ENCODE results near the gene ZNF678.
A peak's percentile ranks its signal among the peaks of the same experiment; 100 is the strongest.

Gene ZNF678

GRCh38 chr1:227563324-227564201, at the start of gene ZNF678:
ZNF678 (plus strand) TSS chr1:227563556; CDS start chr1:227650992, 87,436 bp downstream.
- DNase-seq (ENCODE audit: low read depth in 2 of 2) = peak; percentile 75 to 79

- DNase-seq (ENCODE audit: low read depth in 2 of 2) = no peak
These were observed 44.5 kb upstream of the ZNF678 start for GRCh38 chr1:227518876-227519275.

DNA sequence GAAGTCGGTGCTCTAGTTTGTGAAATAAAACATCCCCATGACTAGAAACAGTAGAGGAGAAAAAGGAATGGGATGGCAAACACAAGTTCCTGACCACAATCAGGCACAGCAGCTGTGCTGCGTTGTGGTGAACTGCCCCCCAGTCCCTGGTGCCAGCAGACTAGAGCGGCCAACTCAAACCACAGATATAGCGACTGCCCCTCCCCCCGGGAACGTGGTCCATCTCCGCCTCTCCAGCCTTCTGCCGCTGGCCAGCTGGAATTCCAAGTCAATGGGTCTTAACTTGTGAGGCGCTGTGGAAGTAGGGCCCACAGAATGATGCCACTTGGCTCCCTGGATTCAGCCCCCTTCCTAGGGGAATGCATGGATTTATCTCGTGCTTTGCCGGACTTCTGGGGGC, 41.6 kb upstream of the ZNF678 start:
- DNase-seq (ENCODE audit: low read depth in 2 of 2) = no peak

GRCh38 chr1:227526524-227526923, 36.8 kb upstream of the ZNF678 start:
- DNase-seq (ENCODE audit: low read depth in 2 of 2) = no peak

GRCh38 chr1:227532019-227532619, 31.2 kb upstream of the ZNF678 start:
- DNase-seq (ENCODE audit: low read depth in 2 of 2) = no peak

GRCh38 chr1:227540170-227541098, 22.9 kb upstream of the ZNF678 start:
- no peak for DNase-seq (ENCODE audit: low read depth in 2 of 2)

DNA sequence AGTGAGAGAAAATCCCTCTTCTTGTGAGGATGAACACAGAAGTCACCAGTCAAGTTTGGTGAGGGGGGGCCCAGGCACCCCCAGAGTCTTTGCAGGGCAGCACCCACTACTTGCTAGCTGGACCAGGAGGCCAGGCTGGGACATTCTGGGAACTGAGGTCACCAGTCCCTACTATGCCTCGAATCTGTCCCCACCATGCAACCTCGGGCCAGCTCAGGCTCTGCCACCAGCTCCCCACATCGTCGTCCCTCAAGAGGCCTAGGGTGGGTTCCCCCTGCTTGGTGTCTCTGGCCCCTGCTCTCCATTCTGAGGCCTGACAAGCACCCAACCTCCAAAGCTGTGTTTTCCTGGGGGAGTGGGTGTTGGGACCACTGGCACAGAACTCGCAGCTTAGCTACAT, 22.2 kb upstream of the ZNF678 start:
- DNase-seq (ENCODE audit: low read depth in 2 of 2) = no peak

GRCh38 chr1:227541796-227542152, 21.6 kb upstream of the ZNF678 start:
- no peak for DNase-seq (ENCODE audit: low read depth in 2 of 2)

- peak; percentile 85 to 92 for DNase-seq (ENCODE audit: low read depth in 2 of 2)
These were observed 20.9 kb upstream of the ZNF678 start for GRCh38 chr1:227542153-227543120.

- DNase-seq (ENCODE audit: low read depth in 2 of 2) = no peak
These were observed 19.9 kb upstream of the ZNF678 start for GRCh38 chr1:227543283-227544066.

- no peak for DNase-seq (ENCODE audit: low read depth in 2 of 2)
These were observed 19.0 kb upstream of the ZNF678 start for GRCh38 chr1:227544067-227545050.

DNA sequence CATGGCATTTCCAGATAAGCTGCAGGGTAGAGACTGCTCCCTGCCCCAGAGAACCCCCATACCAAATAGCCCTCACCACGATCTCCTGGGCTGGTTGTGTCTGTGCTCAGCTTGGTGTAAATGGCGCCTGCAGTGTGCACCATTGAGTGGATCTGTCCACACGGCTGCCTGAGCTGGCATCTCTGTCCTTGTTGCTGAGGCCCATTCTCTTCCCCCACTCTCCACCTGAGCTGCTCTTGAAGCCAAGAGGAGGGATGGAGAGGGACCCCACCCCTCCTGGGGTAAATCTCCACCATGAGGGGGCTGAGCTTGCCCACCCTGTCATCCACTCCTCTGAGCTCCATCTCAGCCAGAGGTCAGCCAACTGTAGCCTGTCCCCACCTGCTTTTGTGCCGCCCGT, 18.0 kb upstream of the ZNF678 start:
- no peak for DNase-seq (ENCODE audit: low read depth in 2 of 2)

DNA sequence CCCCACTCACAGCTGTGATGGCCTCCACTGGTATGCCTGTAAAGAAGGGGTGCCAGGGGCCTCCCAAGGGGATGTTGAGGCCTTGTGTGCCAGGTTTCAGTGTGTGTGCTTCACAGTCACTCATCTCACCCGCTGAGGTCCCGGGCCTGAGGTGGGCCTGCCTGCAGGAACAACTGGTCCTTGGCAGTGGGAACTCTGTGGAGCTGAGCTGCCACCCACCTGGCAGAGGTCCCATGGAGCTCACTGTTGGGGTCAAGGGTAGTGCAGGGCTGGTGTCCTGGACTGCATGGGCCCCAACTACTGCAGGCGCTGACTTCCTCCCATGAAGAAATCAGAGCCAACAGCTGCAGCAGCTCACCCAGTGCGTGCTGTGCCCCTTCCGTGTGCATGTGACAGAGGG, 17.3 kb upstream of the ZNF678 start:
- DNase-seq (ENCODE audit: low read depth in 2 of 2) = no peak

- DNase-seq (ENCODE audit: low read depth in 2 of 2) = no peak
These were observed 16.6 kb upstream of the ZNF678 start for GRCh38 chr1:227546598-227547309.

- DNase-seq (ENCODE audit: low read depth in 2 of 2) = no peak
These were observed 15.8 kb upstream of the ZNF678 start for GRCh38 chr1:227547310-227548118.

- no peak for DNase-seq (ENCODE audit: low read depth in 2 of 2)
These were observed 15.3 kb upstream of the ZNF678 start for GRCh38 chr1:227548119-227548397.

- no peak for DNase-seq (ENCODE audit: low read depth in 2 of 2)
These were observed 14.9 kb upstream of the ZNF678 start for GRCh38 chr1:227548448-227548847.

DNA sequence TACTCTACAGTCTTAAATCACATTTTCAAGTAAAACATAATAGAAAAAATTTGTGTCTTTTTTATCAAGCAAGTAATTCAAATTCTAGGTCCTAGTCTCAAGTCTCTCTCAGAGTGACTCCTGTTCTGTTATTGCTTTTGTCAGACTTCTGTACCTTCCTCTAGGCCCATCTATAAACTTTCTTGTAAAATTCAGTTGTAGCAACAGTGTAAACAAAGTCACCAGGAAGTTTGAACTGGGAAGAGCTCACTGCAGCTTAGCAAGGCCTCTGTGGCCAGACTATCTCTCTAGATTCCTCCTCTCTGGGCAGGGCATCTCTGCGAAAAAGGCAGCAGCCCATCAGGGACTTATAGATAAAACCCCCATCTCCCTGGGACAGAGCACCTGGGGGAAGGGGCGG, 13.5 kb upstream of the ZNF678 start:
- no peak for DNase-seq (ENCODE audit: low read depth in 2 of 2)
